Measurements from ENCODE around the gene ANK3.

The ANK3 gene

DNA sequence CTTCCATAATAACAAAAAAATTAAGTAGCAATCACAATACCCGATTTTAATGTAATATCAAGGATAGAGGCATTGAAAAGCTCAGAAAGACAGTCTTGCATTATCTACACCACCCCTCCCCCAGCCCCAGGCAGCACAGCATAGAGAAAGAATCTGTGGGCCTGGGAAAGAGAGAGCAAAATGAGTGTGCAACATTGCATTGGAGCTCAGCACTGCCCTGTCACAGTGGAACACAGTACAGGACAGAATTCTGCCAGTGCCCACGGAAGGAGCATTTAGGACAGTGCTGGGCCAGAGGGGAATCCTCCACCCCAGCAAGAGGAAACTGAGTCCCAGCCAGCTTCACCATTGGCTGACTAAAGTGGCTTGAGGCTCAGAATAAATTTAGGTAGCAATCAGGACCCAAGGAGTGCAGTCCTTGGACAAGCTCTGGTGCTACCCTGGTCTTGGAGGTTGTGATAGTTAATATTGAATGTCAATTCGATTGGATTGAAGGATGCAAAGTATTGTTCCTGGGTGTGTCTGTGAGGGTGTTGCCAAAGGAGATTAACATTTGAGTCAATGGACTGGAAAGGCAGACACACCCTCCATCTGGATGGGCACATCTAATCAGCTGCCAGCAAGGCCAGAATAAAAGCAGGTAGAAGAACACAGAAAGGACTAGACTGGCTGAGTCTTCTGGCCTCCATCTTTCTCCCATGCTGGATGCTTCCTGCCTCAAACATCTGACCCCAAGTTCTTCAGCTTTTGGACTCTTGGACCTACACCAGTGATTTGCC lies 234.4 kb downstream of the ANK3 start:
- H3K27ac ChIP-seq = no peak overlapping the region
- DNase-seq (ENCODE audit: low read depth, low spot score) = no peak

DNA sequence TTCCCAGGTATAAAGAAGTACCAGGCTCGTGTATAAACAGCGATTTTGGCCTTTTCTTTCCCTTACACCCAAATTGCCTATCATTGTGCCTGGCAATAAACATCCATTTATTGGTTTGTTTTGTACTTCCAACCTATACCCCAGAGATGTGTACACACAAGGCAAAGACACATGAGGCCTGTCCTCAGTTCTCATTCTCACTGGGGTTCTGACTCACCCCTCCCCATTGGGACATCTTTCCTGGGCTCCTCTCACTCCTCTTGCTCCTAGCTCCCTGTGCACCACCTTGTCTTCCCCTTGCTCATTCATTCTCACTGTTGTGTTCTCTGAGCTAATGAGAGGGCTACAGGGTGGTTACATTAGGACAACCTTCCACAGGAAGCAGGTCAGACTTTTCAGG lies 240.7 kb downstream of the ANK3 start:
- no peak for DNase-seq (ENCODE audit: low read depth, low spot score)
- peak overlapping the region; percentile 19 for H3K27ac ChIP-seq

DNA sequence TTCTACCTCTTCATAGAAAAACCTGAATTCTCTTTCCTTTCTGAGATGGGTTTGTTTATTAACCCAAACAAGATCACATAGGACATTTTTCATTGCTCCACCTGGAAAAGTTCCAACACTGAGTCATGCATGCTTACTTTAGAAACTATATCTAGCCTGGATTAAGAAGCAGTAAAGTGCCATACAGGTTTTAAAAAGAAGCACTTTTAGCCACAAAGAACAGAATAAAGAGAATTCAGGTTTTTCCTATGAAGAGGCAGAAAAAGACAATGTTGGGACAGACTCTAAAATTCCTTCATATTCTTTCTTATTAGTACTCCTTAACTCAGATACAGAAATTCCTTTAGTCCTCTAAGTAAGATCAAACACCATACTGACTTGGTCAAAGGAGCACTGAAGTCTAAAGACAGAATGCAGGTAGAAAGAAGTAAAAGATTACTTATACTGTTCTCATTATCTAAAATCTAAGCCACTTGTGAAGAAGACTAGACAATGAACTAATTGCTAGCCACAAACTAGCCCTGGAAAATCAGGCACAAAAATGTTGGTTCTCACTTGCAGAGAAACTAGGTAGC lies 241.3 kb downstream of the ANK3 start:
- no peak for DNase-seq (ENCODE audit: low read depth, low spot score)
- peak overlapping the region; percentile 19 for H3K27ac ChIP-seq

DNA sequence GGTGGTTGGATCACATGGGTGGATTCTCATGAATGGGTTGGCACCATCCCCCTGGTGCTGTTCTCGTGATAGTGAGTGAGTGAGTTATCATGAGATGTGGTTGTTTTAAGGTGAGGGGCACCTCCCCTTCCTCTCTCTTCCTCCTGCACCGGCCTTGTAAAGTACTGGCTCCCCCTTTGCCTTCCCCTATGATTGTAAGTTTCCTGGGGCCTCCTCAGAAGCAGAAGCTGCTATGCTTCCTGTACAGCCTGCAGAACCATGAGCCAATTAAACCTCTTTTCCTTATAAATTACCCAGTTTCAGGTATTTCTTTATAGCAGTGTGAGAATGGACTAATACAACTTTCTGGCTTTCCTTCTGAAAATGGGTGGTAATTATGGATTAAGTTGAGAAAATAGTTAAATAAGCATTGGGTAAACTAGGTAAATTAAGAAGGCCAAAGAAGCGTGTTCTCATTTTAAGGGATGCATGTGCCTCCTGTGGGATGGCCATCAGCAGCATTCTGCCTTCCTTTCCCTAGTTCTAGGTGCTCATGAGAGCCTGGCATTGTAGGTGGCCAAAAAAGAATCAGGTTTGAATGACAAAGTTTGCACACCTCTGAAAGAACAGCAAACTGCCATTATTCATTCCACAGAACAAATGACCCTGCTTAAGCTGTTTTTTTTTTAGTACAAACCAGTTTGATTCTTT lies 242.0 kb downstream of the ANK3 start:
- no peak overlapping the region for H3K27ac ChIP-seq
- DNase-seq (ENCODE audit: low read depth, low spot score) = no peak

DNA sequence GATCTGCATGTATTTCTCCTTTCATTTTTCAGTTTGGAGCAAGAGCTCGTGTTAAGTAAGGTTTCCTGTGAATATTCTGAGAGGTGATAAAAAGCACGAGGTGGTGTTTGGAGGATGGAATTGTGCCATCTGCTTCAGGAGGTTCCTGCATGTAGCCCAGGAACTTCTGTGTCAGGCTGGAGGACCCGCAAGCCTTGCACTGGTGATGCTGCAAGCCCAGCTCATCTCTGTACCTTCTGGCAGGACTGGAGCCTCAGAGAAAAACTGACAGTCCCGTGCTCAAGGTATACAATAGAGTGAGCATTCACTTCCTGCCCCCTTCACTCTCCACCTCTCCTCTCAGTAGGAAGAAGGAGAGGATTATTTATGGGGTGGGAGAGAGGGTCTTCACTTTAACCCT lies 242.7 kb downstream of the ANK3 start:
- DNase-seq (ENCODE audit: low read depth, low spot score) = no peak
- no peak overlapping the region for H3K27ac ChIP-seq

DNA sequence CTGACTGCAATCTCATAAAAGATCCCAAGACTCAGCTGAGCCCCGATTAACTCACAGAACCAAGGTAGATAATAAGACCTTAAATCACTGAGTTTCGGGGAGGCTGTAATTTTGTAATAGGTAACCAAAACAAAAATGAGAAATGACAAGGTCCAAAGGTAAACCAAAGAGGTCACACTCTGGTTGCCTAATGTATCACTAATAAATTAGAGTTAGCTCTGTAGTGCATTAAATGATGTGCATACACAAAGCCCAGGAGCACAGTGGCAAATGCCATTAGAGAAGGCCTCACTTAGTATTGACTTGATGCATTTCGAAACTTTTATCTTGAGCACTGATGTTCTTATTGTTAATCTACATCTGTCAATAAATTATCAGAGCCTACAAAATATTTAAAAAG lies 245.6 kb downstream of the ANK3 start:
- H3K27ac ChIP-seq = no peak overlapping the region
- DNase-seq (ENCODE audit: low read depth, low spot score) = no peak

DNA sequence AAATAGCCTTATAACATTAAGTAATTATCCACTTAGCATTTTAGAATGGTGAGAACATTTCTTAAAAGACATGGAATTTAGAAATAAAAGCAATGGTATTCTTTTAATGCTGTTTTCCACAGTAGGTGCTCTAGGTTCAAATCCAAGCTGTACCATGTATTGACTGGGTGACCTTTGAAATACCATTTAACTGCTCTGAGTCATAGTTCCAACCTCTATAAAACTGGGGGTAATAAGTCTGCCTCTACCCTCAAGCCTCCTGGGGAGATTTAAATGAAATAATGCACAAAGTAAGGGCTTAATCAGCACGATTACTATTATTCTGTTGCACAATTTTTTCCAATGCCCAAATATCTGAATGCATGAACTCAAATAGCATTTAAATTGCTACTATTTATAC lies 246.9 kb downstream of the ANK3 start:
- DNase-seq (ENCODE audit: low read depth, low spot score) = no peak

DNA sequence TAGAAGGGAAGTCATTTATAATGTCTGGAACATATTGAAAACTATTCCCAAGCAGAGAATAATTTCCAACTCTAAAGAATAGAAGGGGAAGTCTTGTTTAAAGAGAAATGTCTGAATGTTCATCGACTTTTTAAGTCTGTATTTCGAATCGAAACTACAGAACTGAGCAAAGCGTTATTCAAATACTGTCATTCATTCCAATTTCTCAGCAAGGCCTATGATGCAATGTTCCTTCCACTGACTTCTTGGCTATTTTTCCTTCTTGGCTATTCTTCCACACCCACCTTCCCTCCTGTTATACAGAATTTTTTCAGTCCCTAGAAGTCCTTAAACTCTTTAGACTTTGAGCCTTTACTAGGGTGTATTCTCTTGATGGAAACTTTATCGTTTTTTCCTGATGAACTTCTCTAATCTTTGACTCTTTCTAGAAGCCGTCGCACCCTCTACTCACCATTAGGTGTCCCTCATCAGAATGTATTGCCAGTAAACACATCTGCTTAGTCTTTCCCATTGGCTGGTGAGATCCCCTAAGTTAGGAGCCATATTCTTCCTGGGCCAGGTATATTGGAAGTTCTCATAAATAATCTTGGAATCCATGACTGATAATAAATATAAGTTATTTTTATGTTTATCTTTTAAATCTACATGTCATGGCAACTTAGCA lies 247.6 kb downstream of the ANK3 start:
- H3K27ac ChIP-seq = no peak overlapping the region
- no peak for DNase-seq (ENCODE audit: low read depth, low spot score)

More for the DNA sequence above, 246.9 kb downstream of the ANK3 start:
- no peak overlapping the region for H3K27ac ChIP-seq

DNA sequence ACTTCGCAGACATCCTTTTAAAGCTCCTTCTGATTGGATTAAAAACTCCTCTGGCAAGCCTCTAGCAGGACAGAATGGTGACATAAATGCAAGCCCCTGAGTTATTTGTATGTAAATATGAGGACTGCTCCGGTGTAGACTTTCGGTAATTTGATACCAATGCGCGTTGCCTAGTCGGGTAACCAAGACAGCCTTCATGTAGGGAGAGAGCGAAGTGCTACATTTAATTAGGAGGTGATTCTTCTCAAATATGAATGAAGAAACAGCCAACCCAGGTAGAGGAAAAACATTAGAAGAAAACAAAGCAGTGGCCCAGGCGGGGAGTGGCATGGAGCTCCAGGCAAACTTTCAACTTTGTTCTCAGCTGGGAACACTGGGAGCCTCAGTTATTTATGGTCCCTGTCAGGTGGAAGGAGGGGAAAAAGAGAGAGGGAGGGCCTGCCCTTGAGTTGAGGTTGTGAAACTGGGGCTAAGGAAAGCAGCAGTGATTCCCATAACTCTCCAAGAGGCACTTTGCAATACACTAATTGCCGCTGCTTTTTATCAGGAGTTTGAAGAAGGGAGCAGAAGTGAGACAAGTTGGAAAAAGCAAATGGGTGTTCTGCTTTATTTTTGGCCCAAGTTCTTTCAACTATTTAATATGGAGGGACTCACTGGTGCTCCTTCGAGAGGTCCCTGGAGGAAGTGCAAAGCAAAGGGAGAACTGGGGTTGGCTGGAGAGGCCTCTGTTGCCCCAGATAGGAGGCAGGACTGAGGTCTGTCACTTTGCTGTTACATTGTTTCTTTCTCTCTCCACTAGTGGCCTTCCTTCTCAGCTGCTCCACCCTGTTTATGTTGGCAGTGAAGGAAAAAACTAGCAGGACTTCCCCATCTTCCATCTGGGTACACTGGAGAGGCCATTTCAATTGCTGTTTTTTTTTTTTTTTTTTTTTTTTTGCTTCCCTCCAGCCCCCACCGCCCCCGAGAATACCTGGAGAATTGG lies 248.7 kb downstream of the ANK3 start:
- peak overlapping the region; percentile 52 for H3K27ac ChIP-seq
- DNase-seq (ENCODE audit: low read depth, low spot score) = no peak

DNA sequence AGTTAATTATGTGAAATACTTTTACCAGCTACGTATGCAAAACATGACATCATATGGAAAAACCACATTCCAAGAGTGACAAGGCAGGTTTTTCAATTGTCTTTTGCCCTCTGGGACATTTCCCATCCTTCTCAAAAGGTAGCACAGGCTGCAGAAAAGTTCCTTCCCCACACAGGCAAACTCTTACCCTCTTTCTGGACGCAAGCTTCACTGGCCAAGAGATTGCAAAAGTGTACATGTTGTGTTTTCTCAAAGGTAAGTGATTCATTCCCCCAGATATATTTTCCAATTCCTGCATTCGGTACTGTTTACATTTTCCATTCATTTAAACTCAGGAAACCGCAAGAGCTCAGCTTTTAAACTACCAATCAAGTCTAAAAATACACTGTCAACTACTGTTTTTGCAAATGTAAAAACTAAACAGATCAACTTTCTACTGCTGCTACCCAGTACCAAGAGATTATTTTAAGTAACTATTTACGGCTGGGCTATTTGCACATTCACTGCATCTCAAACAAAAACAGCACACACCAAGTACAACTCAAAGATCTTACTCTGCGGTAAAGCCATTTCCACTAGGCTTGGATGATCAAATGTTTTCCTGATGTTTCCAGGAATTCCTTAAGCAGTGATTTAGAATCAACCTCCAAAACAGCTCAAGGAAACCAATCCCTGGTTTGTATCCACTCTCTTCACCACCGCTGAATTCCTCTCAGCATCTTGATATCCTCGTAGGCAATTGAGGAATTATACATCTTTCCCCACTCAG lies 249.7 kb downstream of the ANK3 start:
- peak; percentile 16 for DNase-seq (ENCODE audit: low read depth, low spot score)
- H3K27ac ChIP-seq = peak overlapping the region; percentile 52

DNA sequence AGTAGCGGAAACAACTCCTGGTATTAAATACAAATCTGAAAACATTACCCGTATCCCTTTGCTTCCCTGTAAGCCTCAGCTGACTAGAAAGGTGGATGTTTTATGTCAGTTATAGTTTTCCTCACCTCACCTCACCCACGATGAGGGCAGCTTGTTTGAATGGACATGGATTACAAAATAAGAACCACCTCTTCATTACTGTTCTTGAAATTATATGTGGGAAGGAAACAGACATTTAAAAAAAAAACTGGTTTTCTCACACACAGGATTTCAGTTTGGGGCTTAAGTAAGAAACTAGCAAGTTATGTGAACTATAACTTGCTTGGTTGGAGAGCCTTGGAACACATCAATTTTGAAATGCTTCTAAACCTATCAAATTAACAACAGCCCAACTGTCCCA lies 250.4 kb downstream of the ANK3 start:
- peak overlapping the region; percentile 52 for H3K27ac ChIP-seq
- DNase-seq (ENCODE audit: low read depth, low spot score) = no peak

DNA sequence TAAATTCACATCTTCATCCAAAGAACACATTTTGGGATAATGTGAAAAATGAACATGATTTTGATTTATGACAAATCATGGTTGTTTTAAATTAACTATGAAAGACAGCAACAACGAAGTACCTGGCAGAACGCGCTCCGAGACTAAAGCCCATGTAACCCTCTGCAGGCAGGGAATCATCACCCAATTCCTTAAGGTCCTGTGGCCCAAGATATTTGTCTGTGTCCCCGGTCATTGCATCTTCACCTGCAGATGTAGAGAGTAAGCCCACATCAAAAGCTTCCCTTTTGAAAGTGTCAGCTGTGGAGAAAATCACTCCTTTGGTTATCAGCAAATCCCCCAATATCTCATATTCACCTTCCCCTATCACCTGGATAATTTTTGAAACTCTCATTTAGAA lies 250.8 kb downstream of the ANK3 start:
- no peak for DNase-seq (ENCODE audit: low read depth, low spot score)
- peak overlapping the region; percentile 52 for H3K27ac ChIP-seq

DNA sequence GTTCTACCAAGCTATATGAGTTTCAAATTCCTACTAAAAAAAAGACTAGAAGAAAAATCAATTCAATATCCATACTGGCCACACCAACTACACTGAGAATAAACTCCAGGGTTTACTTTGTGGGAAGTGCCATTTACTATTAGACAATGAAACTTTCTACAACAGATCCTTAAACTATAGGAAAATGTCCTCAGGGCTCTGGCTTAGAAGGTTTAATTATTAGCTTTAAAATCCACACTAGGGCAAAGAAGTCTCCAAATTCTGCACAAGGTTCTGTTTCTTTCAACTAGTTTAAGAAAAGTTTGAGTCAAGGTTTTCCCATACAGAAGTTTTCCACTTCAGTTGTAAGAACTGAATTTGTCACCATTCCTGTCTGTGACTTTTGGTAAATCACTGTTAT lies 251.6 kb downstream of the ANK3 start:
- H3K27ac ChIP-seq = no peak overlapping the region
- no peak for DNase-seq (ENCODE audit: low read depth, low spot score)

DNA sequence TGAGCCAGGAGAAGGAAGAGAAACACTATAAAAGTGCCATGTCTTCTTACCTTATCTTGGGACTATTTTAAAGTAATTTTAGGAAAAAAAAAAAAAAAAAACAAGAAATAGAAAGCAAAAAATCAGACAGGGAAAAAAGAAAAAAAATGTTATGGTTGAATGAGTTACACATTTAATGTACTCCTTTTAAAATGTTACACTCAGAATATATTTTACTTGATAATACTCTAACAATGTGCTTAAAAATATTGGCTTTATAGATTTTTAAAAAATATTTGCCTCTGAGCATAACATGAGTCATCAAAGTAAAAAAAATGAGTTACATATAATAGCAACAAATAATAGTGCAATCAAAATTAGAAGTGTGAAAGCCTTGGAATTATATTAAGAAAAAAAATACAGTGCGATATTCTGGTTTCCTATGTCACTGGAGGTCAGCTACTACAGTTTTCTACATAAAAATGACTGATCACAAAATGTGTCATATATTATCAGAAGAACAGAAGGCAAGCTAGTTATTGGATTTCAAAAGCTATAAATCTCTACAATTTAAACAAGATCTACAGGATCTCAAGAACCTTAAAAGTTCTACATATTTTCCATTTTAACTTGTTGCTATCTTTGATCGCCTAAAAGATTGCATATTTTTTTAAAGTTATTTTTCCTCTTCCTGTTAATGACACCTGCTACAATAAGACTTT lies 252.2 kb downstream of the ANK3 start:
- DNase-seq (ENCODE audit: low read depth, low spot score) = no peak
- H3K27ac ChIP-seq = no peak overlapping the region

DNA sequence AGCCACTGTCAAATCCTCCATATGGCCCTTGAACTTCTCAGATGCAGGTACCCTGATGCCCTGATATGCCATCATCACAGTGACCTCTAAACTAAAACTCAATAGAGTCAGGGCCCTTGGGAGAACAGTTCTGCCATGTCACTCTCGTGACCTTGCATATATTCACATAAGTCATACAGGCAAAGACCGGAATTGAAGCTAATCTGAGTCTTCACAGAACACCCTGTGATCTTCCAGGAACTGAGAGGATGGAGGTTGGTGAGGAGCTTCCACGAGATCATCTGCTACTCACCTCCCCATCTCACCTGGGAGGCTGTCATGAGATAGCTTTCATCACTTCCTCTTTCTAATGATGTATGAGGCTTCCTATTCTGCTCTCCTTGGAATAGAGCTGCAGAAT lies 254.7 kb downstream of the ANK3 start:
- H3K27ac ChIP-seq = no peak overlapping the region
- DNase-seq (ENCODE audit: low read depth, low spot score) = no peak

DNA sequence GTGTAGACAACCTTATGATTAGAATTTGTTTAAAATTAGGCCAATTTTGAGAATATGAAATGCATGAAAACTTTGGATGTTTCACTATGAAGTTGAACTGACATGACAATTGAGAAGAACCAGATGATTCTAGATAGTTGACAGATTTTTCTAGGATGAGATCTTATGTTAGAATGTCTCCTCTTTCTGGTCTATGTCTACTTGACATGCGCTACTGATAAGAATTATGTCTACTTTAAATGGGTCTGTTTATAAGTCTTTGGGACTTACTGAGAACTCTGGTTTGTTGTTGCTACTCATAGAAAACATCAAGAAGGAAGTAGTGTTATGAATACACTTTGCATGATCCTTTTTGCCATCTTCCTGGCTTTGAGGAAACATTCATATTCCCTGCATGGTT lies 255.1 kb downstream of the ANK3 start:
- DNase-seq (ENCODE audit: low read depth, low spot score) = no peak
- H3K27ac ChIP-seq = no peak overlapping the region

DNA sequence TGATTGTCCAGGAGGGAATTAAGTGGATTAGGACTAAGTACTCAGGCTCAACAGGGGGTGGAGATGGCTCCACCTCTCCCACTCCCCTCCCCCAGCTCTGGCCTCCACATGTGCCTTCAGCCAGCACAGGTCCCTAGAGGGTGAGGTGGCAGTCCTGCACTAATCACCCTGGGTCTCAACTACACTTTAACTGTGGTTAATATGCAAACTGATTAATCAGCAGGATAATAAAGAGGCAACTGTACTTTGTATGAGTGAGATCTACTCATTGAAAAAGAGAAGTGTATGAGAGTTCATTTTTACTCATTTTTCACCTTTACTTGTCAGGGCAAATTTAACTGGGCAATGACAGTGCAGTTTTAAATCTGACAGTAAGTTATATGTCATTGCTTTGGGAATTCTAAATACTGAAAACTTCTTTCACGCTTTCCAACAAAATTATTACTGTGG lies 259.5 kb downstream of the ANK3 start:
- no peak for DNase-seq (ENCODE audit: low read depth, low spot score)
- H3K27ac ChIP-seq = peak overlapping the region; percentile 7

DNA sequence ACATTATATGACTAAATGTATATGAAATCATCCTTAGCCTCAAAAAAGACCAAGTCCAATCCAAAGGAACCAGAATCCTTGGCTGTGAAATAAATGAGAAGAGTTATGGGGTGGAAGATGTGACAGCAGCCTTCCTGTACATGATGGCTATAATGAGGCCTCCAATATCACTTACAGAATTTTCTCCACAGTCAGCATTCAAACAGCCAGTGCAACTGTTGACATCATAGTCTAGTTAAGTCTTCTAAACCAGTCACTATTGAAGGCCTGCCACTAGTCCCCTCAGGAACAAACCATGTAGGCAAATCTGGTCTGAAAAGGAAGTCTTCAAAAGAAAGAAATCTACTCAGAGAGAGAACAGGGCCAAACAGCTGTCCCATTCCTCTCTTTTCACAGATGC lies 263.8 kb downstream of the ANK3 start:
- no peak overlapping the region for H3K27ac ChIP-seq
- no peak for DNase-seq (ENCODE audit: low read depth, low spot score)
